Measurements from ENCODE around the gene KANSL1.

DNA sequence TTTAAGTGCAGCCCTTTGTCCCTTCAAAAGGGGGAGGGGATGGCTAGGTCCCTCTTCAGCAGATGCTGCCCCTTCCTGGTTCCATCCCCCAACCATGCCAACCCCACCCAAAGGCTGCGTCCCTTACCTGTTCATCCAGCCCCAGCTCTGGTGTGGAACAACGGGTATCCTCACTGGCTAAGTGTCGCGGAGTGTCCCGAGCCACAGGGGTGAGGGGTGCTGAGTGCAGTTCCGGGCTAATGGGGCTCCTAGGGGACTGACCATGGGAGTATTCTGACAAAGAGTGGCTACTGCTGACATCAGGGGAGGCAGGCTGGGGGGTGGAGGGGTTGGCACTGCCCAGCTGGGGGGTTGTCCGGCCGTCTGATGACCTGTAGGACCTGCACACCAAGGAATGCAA, 161.3 kb downstream of the KANSL1 start:
- TF ChIP-seq EP300 (conservative IDR thresholded peaks at IDR 0.05; ENCODE audit: poor library complexity, severe bottlenecking) = no peak
- TF ChIP-seq, protein P1, sequence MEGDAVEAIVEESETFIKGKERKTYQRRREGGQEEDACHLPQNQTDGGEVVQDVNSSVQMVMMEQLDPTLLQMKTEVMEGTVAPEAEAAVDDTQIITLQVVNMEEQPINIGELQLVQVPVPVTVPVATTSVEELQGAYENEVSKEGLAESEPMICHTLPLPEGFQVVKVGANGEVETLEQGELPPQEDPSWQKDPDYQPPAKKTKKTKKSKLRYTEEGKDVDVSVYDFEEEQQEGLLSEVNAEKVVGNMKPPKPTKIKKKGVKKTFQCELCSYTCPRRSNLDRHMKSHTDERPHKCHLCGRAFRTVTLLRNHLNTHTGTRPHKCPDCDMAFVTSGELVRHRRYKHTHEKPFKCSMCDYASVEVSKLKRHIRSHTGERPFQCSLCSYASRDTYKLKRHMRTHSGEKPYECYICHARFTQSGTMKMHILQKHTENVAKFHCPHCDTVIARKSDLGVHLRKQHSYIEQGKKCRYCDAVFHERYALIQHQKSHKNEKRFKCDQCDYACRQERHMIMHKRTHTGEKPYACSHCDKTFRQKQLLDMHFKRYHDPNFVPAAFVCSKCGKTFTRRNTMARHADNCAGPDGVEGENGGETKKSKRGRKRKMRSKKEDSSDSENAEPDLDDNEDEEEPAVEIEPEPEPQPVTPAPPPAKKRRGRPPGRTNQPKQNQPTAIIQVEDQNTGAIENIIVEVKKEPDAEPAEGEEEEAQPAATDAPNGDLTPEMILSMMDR (IDR thresholded peaks at IDR 0.05; ENCODE audit: poor library complexity, severe bottlenecking) = no peak
- TF ChIP-seq POLR2AphosphoS5 (IDR thresholded peaks at IDR 0.05) = no peak
- TF ChIP-seq TAF1 (IDR thresholded peaks at IDR 0.05; ENCODE audit: low read depth) = no peak
